Fibroblast of lung (primary cell): Measurements from ENCODE around the gene DAB1.

Experiments used
- EZH2 ChIP-seq: IDR thresholded peaks from 2 replicates; pipeline ENCODE4 v1.5.1; 2012; ENCODE audit warnings: low read length, control low read depth, mild to moderate bottlenecking; ENCODE audit errors: missing control alignments
- TF ChIP-seq, protein P1 (sequence below), 2 donors: IDR thresholded peaks in 1 of 2; conservative IDR thresholded peaks in 1 of 2; 1 replicate in 1 of 2; 2 replicates in 1 of 2; pipeline ENCODE4 v1.5.1; 2011 to 2012; ENCODE audit warnings: low read length in 2 of 2, control low read depth in 1 of 2, inconsistent platforms in 1 of 2, low read depth in 1 of 2, mild to moderate bottlenecking in 1 of 2

DNA sequence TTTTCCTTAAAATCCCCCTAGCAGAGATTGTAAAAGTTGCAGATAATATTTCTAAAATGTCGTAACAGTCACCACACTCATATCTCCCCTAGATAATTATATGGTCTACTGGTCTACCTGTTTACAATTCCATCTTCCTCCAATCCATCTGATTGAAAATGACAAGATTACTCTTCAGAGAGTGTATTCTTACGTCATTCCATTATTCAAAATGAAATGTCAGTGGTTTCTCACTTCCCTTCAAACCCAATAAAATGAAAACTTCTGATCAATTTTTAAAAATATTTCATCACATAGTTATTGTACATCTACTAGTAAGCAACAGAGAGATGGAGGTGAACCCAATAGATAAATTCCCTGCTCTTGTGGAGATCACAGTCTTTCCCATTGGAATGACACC lies 255.9 kb downstream of the DAB1 start:
- TF ChIP-seq, protein P1, sequence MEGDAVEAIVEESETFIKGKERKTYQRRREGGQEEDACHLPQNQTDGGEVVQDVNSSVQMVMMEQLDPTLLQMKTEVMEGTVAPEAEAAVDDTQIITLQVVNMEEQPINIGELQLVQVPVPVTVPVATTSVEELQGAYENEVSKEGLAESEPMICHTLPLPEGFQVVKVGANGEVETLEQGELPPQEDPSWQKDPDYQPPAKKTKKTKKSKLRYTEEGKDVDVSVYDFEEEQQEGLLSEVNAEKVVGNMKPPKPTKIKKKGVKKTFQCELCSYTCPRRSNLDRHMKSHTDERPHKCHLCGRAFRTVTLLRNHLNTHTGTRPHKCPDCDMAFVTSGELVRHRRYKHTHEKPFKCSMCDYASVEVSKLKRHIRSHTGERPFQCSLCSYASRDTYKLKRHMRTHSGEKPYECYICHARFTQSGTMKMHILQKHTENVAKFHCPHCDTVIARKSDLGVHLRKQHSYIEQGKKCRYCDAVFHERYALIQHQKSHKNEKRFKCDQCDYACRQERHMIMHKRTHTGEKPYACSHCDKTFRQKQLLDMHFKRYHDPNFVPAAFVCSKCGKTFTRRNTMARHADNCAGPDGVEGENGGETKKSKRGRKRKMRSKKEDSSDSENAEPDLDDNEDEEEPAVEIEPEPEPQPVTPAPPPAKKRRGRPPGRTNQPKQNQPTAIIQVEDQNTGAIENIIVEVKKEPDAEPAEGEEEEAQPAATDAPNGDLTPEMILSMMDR (conservative IDR thresholded peaks at IDR 0.05 in 1 of 2, IDR thresholded peaks at IDR 0.05 in 1 of 2; ENCODE audit: low read depth in 1 of 2, low read length in 2 of 2), result no peak
- TF ChIP-seq EZH2, result no peak
